OCI-LY3 (cell line): ENCODE data around the gene SPRY1.

Experiments used
- H2AFZ ChIP-seq: fragments of 200-600, 300-600 bp; shearing (Covaris generic); 2 replicates; pipeline ENCODE4 v1.6.0; 2014; ENCODE audit warnings: antibody characterized with exemption, low read depth, low read length
- H3K27ac ChIP-seq: fragments of 200-600, 300-600 bp; sonication (generic); 2 replicates; pipeline ENCODE4 v1.5.1; 2014; ENCODE audit warnings: mild to moderate bottlenecking, low read length, moderate library complexity, mixed read lengths
- H3K27me3 ChIP-seq: fragments of 200-600, 300-600 bp; sonication (generic); 2 replicates; pipeline ENCODE4 v1.6.1; 2014; ENCODE audit warnings: low read depth, low read length, mixed read lengths
- H3K36me3 ChIP-seq: fragments of 200-600, 300-600 bp; sonication (generic); replicated peaks from 2 replicates; pipeline ENCODE3; 2014; ENCODE audit warnings: low read depth, low read length, mixed read lengths
- H3K4me1 ChIP-seq: fragments of 300-600, 200-600 bp; sonication (generic); 2 replicates; pipeline ENCODE4 v1.6.1; 2014; ENCODE audit warnings: low read length, mixed read lengths
- H3K4me2 ChIP-seq: fragments of 200-600, 300-600 bp; sonication (generic); 2 replicates; pipeline ENCODE4 v1.6.1; 2014; ENCODE audit warnings: low read length, mixed read lengths
- H3K4me3 ChIP-seq: fragments of 300-600, 200-600 bp; sonication (generic); 2 replicates; pipeline ENCODE4 v1.5.1; 2014; ENCODE audit warnings: antibody characterized with exemption, mild to moderate bottlenecking, low read length, moderate library complexity
- H3K79me2 ChIP-seq: fragments of 300-600, 200-600 bp; shearing (Covaris generic); 2 replicates; pipeline ENCODE4 v1.6.1; 2014; ENCODE audit warnings: mild to moderate bottlenecking, low read length, mixed read lengths
- H3K9ac ChIP-seq: fragments of 300-600, 200-600 bp; shearing (Covaris generic); 2 replicates; pipeline ENCODE4 v1.6.0; 2014; ENCODE audit warnings: mild to moderate bottlenecking, low read length, moderate library complexity
- H3K9me3 ChIP-seq: fragments of 200-600, 300-600 bp; shearing (Covaris generic); 2 replicates; pipeline ENCODE4 v1.6.1; 2014; ENCODE audit warnings: low read length, mixed read lengths; ENCODE audit not compliant: insufficient read depth
- H4K20me1 ChIP-seq: fragments of 200-600, 300-600 bp; sonication (generic); 2 replicates; pipeline ENCODE4 v1.6.1; 2016; ENCODE audit warnings: low read length, mixed read lengths; ENCODE audit not compliant: insufficient read depth
- EZH2phosphoT487 ChIP-seq: fragments of 200-600 bp; shearing (Covaris generic); IDR thresholded peaks from 2 replicates; pipeline ENCODE4 v1.6.1; 2018; ENCODE audit warnings: antibody characterized with exemption, mixed run types, low read depth
- TF ChIP-seq, protein P1 (sequence below): fragments of 200-600, 300-600 bp; sonication (generic); IDR thresholded peaks from 2 replicates; pipeline ENCODE4 v1.5.1; 2014; ENCODE audit warnings: antibody characterized with exemption, low read length, low read depth

Gene SPRY1

DNA sequence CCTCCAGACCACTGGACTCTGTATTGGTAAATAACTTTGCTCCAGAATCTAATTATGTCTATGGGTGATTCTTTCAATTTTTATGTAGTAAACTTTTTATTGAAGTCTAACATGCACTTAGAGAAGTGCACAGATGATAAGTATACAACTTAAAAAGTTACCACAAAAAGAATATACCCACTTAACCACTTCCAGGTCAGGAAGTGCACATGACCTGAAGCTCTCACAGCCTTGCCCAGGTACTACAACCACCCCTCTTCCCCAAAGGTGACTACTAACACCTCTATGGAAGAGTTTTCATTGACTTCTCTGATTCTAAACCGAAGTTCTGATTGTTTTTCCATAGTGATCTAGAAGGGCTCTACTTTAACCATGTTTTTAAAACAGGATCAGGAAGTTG lies 43.6 kb upstream of the SPRY1 start:
- H3K4me3 ChIP-seq, result no peak overlapping the region
- no peak overlapping the region for H2AFZ ChIP-seq
- H3K79me2 ChIP-seq, result no peaks in the 10 kb centered on the region
- H3K4me1 ChIP-seq, result no peaks in the 10 kb centered on the region
- no peak overlapping the region for H3K4me2 ChIP-seq
- H3K9me3 ChIP-seq, result no peaks in the 10 kb centered on the region
- H3K36me3 ChIP-seq, result no peaks in the 10 kb centered on the region
- no peak overlapping the region for H3K9ac ChIP-seq
- TF ChIP-seq EZH2phosphoT487, result no peak
- TF ChIP-seq, protein P1, sequence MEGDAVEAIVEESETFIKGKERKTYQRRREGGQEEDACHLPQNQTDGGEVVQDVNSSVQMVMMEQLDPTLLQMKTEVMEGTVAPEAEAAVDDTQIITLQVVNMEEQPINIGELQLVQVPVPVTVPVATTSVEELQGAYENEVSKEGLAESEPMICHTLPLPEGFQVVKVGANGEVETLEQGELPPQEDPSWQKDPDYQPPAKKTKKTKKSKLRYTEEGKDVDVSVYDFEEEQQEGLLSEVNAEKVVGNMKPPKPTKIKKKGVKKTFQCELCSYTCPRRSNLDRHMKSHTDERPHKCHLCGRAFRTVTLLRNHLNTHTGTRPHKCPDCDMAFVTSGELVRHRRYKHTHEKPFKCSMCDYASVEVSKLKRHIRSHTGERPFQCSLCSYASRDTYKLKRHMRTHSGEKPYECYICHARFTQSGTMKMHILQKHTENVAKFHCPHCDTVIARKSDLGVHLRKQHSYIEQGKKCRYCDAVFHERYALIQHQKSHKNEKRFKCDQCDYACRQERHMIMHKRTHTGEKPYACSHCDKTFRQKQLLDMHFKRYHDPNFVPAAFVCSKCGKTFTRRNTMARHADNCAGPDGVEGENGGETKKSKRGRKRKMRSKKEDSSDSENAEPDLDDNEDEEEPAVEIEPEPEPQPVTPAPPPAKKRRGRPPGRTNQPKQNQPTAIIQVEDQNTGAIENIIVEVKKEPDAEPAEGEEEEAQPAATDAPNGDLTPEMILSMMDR, result no peak
- no peak overlapping the region for H3K27ac ChIP-seq
- H3K27me3 ChIP-seq, result no peaks in the 10 kb centered on the region
- no peaks in the 10 kb centered on the region for H4K20me1 ChIP-seq

DNA sequence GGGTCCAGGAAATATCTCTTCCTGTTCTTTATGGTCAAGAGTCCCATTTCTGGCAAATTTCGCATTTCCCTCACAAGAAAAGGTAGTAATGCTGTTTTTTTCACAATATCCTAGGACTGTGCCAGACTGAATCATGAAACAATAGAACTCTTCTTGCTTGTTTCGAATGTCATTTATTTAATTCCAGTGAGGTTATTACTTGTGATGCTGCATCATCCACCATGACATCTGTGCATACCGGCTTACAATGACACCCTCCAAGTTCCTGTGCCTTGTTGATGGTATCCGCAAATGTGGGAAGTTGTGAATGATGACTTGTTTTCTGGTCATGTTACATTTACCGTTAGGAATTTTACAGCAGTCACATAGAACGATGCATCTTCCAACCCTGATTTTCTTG lies 42.9 kb upstream of the SPRY1 start:
- H3K4me1 ChIP-seq, result no peaks in the 10 kb centered on the region
- no peak overlapping the region for H3K9ac ChIP-seq
- H3K27me3 ChIP-seq, result no peaks in the 10 kb centered on the region
- H3K27ac ChIP-seq, result no peak overlapping the region
- no peaks in the 10 kb centered on the region for H3K36me3 ChIP-seq
- H4K20me1 ChIP-seq, result no peaks in the 10 kb centered on the region
- H3K79me2 ChIP-seq, result no peaks in the 10 kb centered on the region
- H3K4me3 ChIP-seq, result no peak overlapping the region
- TF ChIP-seq, protein P1, result no peak
- no peak for TF ChIP-seq EZH2phosphoT487
- H3K9me3 ChIP-seq, result no peaks in the 10 kb centered on the region
- no peak overlapping the region for H3K4me2 ChIP-seq
- H2AFZ ChIP-seq, result no peak overlapping the region

DNA sequence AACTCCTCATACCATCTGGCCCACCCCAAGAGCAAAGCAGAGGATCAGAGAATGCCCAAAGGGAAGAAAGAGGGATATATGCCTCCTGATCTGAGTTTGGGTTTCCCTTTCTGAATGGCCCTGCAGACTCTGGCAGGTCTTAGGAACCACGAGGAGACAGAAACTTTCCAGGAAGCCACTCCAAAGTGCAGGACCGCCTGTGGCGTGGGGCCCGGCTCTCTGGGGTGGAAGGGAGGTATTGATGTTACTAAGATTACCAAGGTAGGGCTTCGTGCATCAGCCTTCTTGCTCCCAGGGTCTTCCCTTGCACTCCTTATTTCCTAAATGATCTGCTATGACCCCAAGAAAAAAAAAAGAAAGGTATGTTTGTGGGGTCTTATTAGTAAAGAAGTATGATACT lies 41.9 kb upstream of the SPRY1 start:
- Histone ChIP-seq H3K79me2 (no peaks in the 10 kb centered on the region), H3K27me3 (no peaks in the 10 kb centered on the region), H3K4me1 (no peaks in the 10 kb centered on the region), H3K9me3 (no peaks in the 10 kb centered on the region), H4K20me1 (no peaks in the 10 kb centered on the region), H3K27ac (no peak overlapping the region), H3K4me2 (no peak overlapping the region), H3K9ac (no peak overlapping the region), H2AFZ (no peak overlapping the region), H3K4me3 (no peak overlapping the region), H3K36me3 (no peaks in the 10 kb centered on the region)
- no peak for TF ChIP-seq EZH2phosphoT487
- TF ChIP-seq, protein P1, result no peak

GRCh38 chr4:123356921-123357320 lies 39.7 kb upstream of the SPRY1 start:
- Histone ChIP-seq H3K4me3 (no peak overlapping the region), H3K4me2 (no peak overlapping the region), H3K27me3 (no peaks in the 10 kb centered on the region), H2AFZ (no peak overlapping the region), H3K79me2 (no peaks in the 10 kb centered on the region), H3K36me3 (no peaks in the 10 kb centered on the region), H4K20me1 (no peaks in the 10 kb centered on the region), H3K9ac (no peak overlapping the region), H3K4me1 (no peaks in the 10 kb centered on the region), H3K27ac (no peak overlapping the region), H3K9me3 (peaks cover 1% of the 10 kb centered on the region; the same call in 1 of the 2 replicates)
- no peak for TF ChIP-seq EZH2phosphoT487
